AG08396 (cell line): ENCODE results near the gene CLP1.
A peak's percentile ranks its signal among the peaks of the same experiment; 100 is the strongest.

Experiments
- DNase-seq: peaks from one replicate; pipeline ENCODE4 v3.0.0; 2012; ENCODE audit warnings: low spot score, mixed read lengths

CLP1 gene

DNA sequence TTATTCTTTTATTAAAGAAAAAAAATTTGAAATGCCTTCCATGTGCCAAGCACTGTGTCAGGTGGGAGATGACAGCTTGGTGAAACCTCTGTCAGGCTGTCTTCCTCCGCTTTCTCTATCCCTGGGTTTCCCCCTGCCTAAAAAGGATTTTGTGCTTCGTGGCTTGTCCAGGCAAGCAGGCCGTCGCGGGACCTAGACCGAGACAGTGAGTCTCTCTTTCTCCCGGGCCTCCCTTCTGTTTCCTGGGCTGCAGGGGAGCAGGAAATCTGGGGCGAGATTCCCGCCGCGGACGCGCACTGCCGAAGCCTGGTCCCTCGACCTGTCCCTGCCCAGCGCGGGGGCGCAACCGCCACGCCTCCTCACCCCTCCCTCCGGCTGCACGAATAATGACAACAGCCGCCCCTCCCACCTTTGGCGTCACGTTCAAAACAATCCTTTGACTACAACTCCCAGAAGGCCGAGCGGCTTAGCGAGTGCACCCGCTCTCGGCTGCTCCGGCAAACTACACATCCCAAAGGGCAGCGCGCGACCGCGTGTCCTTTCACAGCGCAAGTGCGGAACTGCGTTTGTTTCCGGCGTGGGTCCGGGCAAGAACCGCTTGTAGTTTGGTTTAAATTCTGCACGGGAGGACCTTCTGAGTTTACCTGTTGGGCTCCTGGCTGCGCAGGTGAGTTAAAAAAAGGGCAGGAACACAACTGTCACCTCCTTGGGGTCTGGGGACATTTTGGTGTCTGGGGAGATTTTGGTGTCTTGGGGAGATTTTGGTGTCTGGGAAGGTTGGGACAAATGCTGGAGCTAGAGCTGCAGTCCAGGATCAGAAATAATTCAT is at the start of gene CLP1:
Gene CLP1 (plus strand): TSS at position 569 of the 829 bp plus-strand sequence. CDS start 1,715 bp downstream, outside the sequence.
- peak; percentile 93 for DNase-seq

DNA sequence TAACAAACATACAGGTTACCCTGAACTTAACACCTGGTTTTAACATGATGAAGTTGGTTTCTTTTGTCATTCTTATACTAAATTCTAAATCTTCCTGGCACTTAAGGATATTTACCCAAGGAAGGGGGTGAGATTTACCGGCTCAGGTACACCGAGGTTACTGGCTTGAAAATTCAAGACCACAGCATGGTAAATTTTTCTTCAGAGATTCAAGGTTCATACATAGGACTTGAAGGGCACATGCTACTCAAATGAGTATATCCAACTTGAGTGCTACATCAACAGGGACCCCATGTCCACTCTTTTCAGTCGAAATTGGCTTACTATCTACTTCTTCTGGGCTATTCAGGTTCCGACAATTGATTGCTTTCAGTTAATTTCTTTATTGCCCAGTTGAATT is 47.4 kb upstream of the CLP1 start:
- no peak for DNase-seq

DNA sequence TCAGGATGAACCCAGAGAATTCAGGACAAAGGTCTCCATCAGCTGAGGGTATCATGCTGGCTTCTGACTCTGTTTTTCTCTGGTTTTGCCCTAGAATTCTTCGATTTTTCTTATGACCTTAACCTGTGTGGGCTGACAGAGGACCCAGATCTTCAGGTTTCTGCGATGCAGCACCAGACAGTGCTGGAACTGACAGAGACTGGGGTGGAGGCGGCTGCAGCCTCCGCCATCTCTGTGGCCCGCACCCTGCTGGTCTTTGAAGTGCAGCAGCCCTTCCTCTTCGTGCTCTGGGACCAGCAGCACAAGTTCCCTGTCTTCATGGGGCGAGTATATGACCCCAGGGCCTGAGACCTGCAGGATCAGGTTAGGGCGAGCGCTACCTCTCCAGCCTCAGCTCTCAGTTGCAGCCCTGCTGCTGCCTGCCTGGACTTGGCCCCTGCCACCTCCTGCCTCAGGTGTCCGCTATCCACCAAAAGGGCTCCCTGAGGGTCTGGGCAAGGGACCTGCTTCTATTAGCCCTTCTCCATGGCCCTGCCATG is 43.3 kb upstream of the CLP1 start:
- DNase-seq, result no peak

DNA sequence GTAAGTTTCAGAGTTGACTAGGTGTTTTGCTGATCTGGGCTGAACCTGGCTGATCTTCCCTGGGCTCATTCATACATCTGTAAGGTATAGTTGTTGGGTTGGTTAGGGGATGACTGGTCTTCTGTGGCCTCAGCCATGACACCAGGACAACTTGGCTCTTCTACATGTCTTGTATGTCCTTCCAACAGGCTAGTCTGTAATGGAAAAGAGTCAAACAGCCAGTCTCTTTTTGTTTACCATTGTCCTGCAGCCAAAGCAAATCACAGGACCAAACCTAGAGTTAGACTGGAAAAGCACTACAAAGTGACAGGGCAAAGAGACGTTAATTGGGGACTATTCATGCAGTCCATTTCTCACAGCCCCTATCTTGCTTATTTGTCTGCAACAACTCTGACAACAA is 42.3 kb upstream of the CLP1 start:
- no peak for DNase-seq

DNA sequence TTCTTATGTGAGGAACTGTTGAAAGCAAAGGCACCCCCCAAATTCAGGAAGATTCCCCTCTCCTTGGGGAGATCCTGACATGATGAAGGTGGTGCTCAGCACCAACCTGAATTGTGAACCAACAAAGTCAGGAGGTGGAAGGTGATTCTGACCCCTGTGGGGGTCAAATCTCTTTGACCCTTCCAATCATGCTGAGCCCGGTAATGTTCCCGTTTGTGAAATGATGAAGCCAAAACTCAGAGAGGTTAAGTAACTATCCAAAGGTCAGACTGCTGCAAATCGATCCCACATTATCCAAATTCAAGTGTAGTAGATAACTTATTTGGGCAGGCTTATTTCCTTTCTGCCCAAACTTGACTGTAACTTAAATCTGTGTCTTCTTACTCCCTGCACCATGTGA is 41.0 kb upstream of the CLP1 start:
- DNase-seq, result no peak

DNA sequence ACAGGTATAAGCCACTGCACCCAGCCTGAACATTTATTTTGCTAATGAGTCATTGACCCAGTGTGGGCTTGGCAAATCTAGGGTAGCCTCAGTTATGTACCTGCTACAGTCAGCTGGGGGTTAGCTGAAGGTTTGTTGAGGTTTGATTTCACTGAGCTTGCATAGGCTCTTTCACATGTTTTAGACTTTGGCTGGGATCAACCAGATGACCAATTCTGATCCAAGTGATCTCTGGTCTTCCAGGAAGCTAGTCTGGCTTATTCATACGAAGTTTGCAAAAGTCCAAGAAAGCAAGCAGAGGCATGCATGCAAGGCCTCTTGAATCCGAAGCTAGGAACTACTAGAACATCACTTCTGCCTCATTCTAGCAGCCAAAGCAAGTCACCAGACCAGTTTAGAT is 39.1 kb upstream of the CLP1 start:
- no peak for DNase-seq

DNA sequence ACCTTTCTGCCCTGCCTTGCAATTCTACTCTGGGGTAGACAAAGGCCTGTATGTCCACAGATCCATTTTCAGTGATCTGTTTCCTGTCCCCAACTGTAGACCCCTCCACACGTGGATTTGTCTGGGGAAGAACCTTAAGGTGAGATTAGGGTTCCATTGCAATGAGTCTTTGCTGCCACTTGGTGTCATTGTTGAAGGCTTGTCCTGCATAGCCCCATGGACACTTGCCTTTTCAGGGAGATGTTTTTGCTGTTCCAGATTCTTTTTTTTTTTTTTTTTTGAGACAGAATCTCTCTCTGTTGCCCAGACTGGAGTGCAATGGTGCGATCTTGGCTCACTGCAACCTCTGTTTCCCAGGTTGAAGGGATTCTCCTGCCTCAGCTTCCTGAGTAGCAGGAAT is 38.2 kb upstream of the CLP1 start:
- no peak for DNase-seq

DNA sequence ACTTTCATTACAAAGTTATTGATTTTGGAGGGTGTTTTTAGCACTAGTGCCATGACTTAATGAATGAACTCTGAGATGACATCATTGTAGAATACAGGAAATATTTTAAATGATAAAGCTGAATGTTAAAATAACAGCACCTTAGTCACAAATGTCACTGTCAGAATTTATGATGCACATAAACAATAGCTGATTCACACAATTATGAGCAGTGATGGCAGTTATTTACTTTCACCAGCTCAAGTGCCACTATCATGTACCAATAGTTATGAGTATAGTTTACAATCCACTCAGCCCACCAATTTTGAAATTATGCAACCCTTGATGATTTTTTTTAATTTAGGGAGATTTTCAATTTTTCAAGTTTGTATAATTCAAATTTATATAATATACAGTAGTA is 37.1 kb upstream of the CLP1 start:
- DNase-seq, result no peak

DNA sequence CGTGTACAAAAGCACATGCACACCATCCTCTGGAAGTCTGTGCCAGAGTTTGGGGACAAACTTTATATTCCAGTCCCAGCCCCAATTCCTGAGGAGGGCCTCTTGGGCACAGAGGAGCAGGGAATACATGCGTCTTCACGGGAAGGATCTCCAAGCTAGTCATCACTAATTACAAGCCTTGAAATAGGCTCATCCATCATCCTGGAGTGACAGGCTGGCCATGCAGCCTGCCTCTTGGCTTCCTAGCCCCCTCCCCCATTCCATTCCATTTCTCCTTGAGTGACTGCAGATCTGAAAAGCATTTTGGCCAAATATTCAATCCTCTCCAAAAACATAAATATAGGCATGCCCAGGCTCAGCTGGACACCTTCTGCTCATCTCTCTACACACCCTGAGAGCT is 35.3 kb upstream of the CLP1 start:
- DNase-seq, result no peak

DNA sequence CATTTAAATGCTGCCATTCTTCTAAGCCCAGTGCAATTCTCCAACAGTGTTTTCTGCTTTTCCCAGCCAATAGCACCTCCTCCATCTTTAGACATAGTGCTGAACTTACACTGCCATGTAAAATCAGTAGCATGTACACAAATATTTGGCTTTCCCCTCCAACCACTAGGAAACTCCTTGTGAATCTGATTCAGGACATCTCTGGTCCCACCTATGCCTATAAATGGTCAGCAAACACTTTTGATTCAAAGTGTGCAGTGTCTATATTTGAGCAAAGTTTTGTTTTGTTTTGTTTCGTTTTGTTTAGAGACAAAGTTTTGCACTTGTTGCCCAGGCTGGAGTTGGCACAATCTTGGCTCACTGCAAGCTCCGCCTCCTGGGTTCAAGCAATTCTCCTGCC is 32.7 kb upstream of the CLP1 start:
- no peak for DNase-seq

DNA sequence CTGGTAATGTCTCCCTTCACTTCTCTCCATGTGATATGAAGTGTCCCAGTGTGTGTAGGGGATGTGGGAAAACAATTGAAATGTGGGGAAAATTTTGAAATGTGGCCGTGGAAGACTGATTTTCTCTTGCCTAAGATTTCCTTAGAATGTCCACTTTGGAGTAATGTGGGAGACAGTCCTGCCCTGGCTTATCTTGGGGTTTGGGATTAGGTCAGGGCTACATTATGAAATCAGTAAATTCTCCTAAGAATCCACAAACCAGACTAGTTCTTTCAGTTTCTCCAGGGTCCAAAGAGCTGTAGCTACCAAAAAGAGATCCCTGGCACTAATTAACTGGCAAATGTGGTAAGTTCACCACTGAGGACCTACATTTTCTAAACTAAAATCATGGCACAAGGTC is 30.7 kb upstream of the CLP1 start:
- DNase-seq, result no peak

DNA sequence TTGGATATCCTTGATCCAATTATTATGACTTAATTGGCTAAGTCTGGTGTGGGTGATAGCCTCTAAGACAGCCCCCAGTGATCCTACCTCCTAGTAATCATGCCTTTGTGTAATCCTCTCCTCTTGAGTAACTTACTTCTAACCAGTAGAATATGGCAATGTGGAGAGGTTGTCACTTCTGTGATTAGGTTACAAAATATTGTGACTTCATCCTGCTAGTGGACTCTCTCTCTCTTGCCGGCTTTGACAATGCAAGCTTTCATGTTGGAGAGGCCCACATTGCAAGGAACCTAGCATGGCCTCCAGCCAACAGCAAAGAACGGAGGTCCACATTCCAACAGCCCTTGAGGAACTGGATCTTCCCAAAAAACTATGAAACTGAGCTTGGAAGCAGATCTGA is 27.4 kb upstream of the CLP1 start:
- no peak for DNase-seq

DNA sequence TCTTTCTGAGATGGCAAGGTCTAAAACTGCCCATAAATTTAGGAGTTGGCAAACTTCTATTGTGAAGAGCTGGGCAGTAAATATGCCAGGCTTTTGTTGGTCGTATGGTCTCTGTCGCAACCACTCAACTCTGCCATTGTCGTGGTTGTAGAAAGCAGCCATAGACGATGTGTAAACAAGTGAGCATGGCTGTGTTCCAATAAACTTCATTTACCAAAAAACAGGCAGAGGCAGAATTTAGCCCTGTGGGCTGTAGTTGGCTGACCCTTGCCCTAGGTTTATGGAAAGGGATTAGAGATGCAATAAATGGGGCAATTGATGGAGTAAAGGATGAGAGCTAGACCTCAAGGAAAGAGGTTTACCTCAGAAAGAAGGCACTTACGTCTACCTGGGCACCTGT is 25.4 kb upstream of the CLP1 start:
- DNase-seq, result no peak

DNA sequence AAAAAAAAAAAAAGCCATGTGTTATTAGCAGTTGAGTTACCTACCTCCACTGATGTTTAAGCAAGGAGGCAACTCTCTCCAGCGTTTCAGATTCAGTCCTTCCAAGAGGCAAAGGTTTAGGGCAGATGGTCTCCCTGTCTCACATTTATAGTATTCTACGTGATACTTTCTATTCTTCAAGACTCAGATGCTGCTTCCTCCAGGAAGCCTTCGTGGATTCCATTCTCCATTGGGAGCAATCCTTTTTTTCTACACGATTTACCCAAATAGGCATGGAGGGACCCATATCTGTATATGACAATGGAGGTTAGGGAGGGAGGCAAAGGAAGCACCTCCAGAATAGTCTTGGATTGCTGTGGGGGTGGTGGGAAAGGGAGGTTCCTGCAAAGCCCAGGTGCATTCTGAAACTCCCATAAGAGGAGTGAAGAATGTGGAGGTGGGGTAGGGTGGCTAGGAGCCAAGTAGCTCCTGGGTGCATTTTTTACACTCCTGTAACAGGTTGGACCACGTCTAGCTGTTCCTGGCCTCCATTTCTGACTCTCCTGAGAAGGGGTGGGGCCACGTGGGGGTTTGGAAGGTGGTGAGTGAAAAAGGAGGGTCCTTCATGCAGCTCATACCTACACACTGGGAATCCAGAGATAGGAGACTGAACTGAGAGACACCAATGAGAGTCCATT is 24.0 kb upstream of the CLP1 start:
- DNase-seq, result no peak

DNA sequence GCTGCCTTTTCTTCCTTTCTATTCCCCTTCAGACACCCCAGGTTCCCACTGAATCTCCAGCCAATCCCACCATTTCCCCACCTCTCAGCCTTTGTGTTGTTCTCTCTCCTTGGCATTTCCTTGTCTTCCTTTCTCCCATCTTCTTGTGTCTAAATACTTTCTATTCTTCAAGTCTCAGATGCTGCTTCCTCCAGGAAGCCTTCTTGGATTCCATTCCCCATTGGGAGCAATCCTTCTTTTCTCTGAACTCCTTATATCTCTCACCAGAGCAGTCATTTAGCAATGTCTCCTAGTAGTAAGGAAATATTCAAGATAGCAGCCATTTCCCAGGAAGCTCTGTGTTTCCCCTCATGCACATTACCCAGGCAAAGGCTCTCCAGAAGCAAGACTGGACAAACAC is 23.3 kb upstream of the CLP1 start:
- DNase-seq, result no peak

DNA sequence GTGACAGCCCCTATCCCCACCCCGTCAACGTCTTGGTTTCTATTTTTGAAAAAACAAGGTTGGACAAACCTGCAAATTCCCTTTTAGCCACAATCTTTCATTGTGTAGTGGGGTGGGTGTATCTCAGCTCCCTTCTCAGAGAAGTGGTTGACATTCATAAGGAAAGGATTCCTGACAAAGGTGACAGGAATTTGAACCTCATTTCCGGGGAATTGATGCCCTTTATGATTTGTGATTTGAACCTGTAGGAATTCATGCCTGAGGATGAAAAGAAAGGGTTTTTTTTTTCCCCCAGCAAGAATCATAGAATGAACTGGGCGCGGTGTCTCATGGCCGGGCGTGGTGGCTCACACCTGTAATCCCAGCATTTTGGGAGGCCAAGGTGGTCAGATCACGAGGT is 22.3 kb upstream of the CLP1 start:
- DNase-seq, result no peak

DNA sequence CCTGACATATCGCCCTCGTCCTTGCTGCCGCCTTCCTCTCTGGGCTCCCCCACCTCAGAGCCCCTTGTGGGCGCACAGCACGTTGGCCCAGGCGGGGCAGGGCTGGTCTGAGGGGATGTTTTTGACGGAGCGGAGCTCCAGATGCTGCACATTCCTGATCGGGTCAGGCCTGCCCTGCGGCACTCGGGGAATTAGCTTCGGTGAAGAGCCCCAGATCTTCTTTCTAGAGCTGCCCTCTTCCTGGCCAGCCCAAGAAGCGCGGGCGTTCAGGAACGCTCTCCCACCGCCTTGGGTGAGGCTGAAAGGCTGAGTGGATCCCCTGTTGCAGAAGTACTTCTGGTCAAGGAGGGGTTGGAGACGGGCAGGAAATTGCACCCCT is 19.9 kb upstream of the CLP1 start:
- peak; percentile 23 for DNase-seq

DNA sequence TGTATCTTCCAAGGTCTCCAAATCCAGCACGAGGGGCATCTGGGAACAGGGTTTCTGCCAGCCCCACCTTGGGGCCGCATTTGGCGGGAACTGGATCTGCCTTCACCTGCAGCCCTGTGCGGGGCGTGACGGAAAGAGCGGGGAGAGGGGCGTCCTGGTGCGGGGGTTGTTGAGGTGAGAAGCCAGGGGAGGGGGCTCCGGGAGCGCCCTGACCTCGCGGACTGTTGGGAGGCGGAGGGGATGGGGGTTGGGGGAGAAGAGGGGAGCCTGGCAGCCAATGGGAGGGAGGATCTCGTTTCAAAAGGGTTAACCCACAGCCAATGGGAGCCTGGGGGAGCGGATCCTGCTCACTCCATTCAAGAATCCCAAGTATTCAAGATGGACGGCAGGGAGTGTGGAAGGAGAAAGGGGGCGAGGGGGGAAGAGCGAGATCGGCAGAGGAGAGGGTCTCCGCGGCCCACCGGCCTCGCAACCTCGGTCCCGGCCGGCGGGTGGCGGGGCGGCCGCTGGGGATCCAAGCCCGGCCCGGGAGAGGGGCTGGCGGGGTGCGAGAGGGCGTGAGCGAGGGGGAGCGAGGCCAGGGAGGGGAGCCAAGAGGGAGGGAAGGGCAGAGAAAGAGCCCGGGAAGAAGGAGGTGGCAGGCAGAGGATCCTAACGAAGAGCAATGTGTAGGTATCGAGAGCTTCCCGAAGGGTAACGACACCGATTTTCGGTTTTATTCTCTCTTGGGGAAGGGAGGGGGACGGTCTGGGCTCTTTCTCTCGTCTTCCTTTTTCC is 19.4 kb upstream of the CLP1 start:
- peak; percentile 97 for DNase-seq

DNA sequence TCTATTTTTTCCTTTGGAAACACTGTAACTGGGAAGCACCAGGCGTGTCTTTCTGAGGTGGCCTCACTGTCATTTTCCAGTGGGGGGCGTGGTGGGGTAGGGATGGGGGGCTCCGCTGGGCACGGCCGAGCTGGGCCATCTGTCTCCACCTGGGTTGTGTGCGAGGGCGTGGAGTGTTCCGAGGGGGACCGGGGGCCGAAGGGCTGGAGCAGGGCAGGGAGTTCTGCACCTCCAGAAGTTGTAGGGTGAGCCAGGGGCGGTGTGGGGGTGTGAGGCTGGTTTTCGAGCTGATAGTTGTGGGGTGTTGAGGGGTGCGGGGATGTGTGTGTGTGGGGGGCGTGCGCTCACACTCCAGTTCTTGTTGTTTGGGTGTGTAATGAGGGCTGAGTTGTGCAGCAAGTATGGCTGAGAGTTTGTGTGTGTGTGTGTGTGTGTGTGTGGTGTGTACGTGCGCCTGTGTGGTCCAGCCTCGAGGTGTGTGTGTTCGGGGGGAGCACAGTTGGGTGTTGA is 18.7 kb upstream of the CLP1 start:
- peak; percentile 15 for DNase-seq

DNA sequence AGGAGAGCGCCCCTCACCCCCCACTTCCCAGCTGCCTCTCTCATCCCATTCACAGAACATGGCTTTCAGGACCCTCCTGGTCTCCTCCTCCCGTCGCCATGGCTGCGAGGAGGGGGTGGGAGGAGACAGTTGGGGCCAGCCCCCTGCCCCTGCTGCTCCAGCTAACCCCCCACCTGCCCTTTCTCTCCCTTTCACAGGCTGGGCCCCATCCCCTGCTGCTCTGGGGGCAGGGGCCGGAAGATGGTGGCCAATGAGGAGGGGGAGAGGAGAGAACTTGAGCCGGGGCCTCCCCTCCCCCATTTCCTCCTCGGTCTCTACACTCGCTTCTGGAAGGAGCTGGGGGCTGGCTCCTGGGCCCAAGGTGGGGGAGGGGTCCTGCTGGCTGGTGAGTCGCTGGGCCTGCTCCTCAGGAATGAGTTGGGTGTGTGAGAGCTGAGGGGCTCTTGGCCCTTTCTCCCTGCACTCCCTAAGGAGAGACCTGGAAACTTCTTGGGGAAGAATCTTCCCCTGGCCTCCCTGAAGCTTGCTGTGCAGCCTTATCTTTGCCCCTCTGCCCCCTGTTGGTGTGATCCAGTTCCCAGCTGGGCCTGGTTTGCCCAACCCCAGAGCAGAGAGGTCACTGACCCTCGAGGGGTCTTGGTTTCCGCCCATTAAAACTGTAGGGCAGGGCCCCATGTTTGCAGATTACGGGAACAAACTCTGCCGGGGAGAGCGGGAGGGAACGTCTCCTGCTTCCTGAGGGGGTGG is 18.1 kb upstream of the CLP1 start:
- peak; percentile 23 for DNase-seq

DNA sequence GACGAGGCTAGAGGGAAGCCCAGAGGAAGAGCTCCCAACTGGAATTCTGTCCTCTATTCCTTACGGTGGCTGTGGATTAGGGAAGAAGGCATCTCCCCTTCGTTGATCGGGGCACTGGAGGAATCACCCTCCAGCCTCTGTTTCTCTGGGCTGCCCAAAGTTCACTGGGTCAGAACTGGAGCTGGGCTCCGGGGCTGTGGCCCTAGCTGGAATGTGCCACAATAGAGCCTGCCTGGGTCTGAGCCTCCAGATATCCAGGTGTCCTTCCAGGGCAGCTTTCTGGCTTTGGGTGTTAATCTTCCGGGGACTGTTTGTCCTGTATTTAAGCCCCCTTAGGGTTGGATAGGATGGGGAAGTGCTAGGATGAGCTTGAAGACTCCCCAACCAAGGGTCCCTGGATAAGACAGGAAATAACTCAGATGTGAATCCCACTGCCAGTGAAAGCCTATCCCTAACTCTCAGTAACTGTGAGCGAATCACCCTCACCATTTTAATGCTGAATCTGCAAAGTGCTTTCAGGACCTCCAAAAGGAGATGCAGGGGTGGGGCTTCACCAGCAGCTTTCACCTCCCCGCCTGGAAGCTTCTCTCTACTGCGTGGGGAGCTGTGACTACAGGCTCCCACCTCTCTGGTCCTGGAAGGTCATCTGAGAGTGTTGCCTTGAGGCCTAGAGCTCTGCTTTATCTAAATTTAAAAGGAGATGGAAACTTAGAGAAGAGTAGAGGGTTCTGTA is 17.3 kb upstream of the CLP1 start:
- no peak for DNase-seq
